A172 (cell line): ENCODE measurements around the gene PLXNA2. TPM values are rescaled to one million over a fixed set of nuclear protein-coding genes. Genes with fewer than 3 reads are reported as not detected.

Experiments
- DNase-seq: peaks from one replicate; pipeline ENCODE4 v3.0.0-alpha.2; 2015; ENCODE audit warnings: low spot score
- total RNA-seq: library from RNA; depleted of rRNA; stranded (reverse); fragments of >200 nt; shearing (Covaris generic); gene quantifications from 2 replicates; pipeline ENCODE4 v1.2.3, GENCODE V29; 2014

The PLXNA2 gene
- total RNA-seq, 1 experiment from 2014 or later, result 15.8 TPM

DNA sequence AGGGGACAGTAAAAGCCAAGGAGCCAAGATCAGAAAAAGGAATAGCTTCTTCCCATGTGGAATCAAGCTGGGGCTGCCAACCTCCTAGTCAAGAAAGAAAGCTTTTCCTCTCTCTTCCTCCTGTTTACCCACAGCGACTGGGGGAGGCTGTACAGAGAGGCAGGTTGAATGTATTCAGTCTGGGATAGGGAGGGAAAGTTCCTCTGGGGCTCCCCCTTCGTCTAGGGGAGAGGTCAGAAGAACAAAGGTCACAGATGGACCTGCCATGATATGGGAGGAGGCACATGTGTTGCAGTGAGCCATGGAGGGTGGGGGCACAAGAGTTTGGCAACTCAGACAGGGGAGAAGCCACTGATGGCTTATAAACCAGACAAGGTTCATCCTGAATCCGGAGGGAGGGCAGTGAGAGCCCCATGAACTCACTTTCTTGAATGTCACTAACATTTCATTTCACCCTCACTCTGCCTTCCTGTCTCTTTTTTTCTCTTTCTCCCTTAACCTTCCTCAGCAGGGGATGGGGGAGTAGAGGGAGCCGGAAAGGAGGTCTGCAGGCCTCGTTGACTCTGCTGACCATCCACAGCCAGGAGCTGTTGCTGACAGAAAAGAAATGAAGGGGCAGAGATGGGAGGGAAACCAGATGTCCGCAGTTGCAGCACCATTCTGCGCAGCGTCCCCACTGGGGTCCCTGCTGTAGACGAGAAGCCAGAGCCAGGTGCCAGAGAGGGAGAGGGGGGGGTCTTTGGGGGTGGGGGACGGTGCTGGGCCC is 61.1 kb downstream of the PLXNA2 start:
- DNase-seq, result no peak

DNA sequence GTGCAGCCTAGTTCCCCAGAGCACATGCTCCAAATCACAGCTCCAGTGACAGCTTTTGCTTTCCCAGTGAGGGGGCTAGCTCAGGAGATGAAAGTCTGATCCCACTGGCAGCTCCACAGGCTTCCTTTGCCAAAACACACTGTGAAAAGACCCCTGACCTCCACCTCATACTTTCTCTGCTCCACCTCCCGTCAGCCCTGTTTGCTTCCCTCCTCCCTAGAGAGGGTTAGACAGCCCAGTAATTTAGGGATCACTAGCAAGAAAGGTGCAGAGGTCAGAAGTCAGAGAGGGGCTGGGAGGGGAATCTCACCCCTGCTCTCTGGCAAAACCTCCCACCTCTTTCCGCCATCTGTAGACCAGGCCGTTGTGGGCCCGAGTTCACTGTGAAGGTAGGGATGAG is 62.8 kb downstream of the PLXNA2 start:
- no peak for DNase-seq

DNA sequence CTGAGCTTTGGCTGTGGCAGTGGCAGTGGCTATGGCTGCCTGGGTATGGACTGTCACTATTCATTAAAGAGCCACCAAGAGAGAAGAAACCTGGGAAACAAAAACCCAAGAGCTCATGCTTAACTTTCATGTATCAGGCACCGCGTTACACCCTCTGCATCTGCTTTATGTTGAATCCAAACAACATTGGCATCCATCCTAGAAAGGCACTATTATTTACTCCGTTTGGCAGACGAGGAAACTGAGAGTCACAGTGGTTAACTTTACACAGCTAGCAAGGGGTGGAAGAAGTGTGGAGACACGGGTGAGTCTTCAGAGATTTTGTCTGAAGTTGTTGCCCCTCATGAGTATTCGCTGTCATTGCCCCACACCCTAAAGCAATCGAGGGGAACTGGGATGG is 63.8 kb downstream of the PLXNA2 start:
- DNase-seq, result no peak

DNA sequence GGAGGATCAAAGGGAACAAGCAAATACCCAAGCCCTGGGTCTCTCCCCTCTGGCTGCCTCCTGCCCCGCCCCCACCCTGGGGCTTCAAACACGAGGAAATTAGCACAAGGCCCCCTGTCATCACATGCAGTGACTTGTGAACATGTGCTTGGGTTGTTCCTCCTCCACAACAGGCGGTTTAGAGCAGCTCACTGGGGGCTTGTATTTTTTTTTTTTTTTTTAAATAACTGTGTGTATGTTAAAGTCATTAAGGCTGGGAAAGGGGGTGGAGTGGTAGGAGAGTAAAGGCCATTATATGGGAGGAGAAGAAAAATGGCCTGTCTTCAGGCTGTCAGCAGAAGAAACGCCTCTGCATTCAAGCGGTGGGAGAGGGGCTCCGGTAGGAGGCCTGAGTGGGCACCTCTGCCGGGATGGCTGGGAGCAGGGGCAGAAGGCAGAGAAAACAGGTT is 64.2 kb downstream of the PLXNA2 start:
- no peak for DNase-seq

DNA sequence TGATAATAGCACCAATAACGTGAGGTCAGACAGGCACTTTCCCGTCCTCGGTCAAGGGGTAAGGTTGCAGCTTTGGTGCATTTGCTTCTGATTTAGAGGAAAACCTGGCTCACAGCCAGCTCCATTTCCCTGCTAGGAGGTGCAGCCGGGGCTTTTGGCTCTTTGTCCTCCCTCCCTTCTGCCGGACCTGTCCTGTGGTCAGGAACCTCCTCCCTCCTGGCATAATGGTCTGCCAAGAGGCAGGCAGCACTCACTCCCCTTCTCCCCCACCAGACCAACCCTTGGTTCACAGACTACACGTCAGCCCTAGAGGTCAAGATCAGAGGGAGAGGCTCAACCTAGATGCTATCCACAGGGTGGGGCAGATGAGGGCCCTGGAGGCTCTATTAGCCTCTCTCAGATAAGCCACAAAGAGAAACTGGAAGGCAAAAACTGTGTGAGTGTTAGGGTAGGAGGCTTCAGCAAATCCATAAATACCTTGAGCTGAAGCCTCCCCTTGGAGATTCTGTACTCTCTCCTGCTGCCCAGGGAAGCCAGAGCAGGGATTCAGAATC is 64.8 kb downstream of the PLXNA2 start:
- DNase-seq, result peak; percentile 63

DNA sequence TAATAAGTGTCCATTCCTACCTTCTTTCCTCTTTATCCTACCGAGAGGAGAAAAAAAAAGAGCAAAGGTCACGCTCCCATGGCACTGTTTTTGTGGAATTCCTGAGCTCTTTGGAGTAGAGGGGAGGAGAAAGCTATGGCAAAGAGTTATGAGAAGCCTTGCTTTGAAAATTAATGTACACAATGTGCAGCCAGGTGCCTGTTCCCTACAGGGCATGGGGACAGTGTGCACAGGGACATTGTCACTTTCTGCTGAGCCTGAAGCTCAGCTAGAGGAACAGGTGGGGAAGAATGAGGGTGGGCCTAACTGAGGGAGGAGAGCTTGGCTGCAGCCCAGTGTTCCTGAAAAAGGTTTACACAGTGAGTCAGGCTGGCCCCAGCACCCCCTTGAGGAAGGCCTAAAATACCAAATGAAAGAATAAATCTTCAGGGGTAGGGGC is 66.1 kb downstream of the PLXNA2 start:
- peak; percentile 66 for DNase-seq

DNA sequence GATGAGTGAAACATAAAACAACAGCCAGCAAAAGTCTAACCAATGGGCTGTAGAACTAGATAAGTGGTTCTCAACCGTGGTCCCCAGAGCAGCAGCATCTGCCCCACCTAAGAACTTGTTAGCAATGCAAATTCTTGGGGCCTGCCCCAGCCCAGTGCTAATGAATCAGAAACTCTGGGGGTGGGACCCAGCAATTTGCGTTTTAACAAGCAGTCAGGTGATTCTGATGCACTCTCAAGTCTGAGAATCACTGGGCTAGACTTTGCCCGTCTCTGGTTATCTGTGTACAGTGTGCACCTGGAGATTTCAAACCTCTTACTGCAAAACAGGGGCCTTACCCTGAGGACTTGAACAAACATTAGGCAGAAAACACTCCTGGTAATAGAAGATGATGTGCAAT is 66.5 kb downstream of the PLXNA2 start:
- DNase-seq, result peak; percentile 35

DNA sequence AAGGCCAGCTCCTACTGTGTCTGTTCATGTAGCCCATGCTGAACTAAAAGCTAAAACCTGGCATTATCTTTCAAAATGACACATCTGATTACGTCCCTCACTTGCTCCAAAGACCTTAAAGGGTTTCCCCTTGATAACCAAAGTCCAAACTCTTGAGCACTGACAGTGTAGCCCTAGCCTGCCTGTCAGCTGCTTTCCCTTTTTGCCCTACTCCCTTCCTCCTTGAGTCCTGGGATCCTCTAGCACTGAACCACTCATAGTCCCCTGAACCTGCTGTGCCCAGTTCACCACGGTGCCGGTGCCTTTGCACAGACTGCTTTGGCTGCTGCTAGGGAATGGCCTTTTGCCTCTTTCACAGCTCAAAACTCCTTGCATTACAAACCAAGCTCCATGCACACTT is 67.5 kb downstream of the PLXNA2 start:
- no peak for DNase-seq

DNA sequence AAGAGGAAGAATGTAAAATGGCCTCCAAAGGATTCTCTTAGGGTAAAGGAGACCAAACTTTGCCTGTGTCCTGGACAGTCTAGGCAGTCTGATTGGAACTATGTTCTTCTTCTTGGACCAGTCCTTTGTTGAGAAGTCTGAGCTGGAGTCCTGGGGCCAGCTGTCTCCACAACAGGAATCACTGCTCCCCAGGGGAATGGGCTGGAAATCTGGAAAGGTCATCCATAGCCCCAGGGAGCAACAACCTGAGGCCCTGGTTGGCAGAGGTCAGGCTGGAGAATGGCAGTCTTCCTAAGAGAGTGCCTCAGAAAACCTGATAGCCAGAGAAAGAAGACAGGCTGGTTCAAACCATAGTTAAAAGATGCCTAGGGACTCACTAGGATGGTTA is 68.7 kb downstream of the PLXNA2 start:
- DNase-seq, result no peak

DNA sequence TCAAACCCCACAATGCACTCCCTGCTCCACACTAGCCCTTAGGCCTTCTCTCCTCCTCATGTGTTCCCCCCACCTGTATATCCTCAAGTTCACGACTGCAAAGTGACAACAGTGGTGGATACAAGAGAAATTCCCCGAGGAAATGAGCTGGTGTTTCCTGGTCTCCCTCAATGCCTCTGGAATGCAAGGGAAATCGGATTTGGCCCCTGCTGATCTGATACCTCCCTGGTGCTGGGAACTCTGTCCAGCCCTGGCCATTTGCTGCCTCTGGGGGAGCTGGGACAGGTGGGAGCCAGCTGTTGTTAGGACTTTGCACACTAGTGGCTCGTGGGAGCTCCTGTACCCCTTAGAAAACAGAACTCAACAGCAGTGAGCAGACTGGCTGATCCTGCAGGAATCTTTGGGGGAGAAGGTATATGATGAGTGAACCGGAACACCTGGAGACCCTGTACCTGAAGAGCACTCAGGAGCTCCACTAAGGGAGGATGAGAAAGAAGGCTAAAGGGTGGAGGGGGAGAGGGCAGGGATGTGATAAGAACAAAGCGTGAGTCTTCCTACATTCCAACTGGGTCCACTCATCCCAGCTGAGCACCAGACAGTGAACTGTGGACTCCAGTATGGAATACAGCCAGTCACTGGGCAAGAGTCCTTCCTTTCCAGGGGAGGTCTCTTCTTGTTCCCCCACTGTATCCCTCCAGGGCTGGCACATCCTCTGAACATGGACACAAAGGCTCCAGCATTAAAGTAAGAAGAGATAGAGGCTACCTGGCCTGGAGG is 69.3 kb downstream of the PLXNA2 start:
- DNase-seq, result peak; percentile 62

DNA sequence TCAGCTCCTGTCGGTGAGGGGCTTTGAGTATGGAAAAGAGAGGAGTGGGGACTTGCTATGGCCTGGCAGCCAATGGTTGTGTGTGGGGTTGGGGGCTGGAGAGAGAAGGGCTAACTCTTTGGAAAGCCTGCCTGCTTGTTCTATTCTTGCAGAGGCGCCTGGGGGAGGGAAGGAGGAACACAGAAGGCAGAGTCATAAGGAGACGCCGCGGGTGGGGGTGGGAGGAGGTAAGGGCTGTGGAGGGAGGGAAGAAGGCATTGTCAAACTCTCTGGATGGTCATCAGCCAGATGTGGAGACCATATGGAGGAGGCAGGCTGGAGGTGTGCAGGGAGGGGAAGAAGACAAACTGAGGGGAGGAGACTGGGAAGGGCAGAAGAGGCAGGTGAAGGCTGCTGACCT is 70.0 kb downstream of the PLXNA2 start:
- no peak for DNase-seq

DNA sequence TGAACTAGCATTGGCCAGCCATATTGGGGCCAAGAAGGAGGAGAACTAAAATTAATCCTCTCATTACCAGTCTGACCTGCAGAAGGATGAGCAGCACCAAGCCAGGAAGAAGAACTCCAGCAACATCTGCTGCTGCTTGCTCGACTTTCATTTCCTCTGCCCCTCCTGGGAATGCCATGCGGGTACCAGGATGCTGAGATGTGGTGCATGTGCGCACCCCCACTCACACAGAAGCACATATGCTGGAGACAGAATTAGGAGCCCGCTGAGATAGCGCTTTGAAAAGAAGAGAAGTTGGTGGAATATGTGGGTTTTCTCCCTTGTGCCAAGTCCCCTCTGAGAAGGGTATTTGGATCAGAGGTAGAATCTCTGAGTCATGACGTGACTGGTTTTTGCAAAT is 70.4 kb downstream of the PLXNA2 start:
- no peak for DNase-seq

DNA sequence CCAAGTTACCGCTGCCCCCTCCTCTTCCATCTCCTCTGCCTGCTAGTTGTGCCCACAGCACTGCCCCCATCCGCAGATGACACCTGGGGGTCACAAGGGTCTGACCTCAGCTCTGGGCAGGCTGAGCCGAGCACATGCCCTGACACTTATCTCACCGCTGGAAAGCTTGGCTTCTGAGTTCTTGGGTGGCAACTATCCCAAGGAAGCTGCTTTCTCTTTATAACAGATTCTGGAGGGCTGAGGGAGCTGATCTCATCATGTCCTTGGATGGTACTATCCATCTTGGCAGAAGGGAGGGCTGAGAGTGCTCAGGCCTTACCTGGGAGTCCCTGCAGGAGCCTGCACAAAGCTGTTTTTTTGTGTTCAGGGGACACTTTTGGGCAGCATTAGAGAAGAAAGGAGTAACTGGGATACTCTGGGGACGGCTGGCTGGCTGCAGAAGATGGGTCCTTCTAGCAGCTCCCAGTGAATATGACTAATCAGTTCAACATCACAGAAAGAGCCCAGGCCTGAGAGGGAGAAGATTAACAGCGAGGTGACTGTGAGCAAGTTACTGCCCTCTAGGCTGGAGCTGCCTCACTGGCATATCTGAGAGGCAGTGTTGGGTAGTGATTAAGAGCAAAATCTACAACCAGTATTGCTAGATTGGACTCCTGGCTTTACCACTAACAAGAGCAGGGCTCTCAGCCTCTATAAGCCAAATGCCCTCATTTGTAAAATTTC is 71.6 kb downstream of the PLXNA2 start:
- DNase-seq, result peak; percentile 27

DNA sequence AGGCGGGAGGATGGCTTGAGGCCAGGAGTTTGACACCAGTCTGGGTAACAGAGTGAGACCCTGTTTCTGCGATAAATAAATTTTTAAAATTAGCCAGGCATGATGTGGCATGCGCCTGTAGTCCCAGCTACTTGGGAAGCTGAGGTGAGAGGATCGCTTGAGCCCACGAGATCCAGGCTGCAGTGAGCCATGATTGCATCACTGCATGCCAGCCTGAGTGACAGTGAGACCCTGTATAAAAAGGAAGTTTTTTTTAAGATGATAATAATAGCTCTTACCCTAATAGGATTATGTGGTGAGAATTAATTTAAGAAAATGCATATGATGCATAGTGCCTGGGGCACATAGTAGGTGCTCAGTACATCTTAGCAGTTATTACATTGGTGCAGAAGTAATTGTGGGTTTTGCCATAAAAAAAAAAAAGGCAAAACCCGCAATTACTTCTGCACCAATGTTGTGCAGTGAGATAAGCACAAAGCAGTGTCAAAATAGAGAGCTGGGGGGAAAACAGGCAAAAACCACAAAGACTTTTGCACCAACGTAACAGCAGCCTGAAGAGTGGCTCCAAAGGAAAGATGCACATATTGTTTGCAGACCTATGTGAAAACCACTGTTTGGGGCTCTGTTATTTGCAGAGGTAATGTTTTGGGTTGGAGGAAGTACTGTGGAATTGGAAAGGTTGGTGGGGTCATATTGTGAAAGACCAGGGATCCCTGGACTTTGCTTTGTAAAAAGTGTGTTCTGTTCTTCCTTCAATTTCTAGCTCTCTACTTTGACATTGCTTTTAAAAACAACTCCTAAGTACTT is 72.4 kb downstream of the PLXNA2 start:
- no peak for DNase-seq

DNA sequence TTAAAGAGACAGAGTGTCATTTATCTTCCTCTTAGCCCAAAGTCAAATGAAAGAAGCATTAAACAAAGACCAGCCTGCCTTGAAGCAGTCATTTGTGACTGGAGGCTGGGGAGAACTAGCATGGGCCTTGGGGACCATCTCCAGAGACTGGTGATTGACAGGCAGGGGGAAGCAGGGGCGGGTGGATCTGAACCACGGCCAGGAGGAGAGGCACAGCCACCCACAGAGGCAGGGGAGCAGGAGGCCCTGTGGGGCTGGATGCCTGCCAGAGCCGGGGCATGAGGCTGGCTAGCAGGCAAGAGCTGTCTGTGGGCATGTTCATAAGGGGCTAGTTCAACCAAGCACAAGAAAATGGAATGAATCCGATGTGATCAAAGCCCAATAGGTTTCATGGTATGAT is 73.9 kb downstream of the PLXNA2 start:
- no peak for DNase-seq

DNA sequence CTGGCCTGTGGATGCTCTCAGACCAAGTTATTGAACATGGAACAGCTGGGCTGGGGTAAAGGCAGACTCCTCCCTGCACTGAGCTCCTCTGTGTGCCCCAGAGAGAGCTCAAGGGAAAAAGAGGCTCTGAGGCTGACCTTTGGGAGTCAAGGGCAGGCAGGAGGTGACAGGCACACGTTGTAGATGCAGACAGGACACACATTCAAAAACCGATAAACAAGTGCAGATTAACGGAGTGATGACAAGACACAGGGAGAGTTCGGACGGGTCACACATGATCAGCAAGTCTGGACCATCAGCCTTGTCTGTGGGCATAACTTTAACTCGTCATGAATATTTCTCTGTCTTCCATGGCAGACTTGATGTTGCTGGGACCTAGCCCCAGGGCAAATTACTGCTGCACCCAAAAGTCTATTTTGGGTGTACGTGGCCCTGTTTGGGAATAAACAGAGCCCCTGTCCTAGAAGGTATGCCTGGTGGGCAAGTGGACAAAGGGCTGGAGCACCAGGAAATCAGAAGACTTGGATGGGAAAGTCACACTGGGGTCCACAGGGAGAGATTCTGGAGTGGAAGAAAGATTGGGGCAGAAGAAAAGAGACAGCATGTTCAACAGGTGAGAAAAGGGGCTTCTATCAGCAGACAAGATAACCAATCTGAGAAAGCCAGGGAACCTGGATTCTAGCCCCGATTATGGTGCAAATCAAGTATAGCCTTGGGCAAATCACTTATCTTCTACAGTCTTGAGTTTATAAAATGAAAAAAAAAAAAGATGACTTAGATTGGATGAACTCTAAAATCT is 74.9 kb downstream of the PLXNA2 start:
- DNase-seq, result no peak

DNA sequence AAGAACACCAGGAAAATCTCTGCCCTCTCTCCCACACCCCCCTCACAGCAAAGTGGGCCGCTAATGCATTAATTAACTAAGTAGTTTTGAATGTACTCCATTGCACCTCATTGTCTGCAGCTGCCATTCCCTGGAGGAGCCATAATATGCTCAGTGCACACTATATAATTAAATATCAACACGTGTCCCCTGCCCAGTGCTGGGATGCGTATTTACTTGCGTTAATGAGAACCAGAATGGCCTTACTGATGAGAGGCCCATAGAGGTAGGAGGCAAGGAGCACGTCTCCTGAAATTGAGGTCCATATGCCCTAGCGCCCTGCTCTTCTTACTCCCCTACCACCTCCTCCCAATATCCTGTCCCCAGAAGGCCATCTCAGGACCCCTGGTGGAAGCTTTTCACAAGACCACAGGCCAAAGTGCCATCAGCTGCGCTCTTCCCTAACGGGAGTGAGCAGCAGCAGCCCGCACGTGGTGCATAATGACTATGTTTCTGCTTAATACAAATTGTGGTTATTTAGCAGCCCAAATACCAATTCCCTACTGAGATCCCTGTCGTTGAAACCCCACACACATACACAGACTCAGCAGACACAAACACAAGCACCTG is 76.8 kb downstream of the PLXNA2 start:
- no peak for DNase-seq

DNA sequence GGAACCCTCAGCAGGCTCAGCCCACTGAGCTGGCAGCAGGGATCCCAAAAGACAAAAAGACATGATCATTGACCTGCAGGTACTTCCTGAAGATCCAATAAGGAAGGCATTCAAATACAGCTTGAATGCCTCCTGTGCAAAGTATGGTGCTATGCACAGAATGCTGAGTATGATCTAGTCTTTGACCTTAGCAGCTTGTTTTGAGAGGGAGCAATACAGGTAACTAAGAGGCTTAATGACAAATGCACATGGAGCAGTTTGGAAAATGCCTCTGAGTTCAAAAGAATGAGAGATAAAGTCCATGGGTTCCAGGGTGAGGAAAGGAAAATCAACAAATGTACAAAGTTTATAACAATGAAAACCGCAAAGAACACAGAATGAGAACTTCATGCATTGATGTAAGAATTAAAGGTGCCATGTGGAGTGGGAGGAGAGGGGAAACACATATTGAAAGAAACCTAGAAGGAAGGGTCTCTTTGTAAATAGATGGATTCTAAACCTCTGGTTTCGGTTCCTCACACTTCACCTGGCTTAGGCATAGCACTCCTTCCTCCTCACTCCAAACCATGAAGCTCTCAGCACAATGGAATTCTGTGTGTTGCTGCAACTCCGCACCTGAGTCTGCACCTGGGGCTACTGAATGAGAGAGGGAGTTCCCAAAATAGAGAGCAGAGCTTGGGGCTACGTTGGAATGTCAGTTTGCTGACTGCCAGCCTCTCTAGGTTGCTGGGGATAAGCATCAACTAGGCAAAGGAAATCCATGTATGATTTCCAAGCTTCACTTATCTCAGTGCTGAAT is 77.6 kb downstream of the PLXNA2 start:
- no peak for DNase-seq

DNA sequence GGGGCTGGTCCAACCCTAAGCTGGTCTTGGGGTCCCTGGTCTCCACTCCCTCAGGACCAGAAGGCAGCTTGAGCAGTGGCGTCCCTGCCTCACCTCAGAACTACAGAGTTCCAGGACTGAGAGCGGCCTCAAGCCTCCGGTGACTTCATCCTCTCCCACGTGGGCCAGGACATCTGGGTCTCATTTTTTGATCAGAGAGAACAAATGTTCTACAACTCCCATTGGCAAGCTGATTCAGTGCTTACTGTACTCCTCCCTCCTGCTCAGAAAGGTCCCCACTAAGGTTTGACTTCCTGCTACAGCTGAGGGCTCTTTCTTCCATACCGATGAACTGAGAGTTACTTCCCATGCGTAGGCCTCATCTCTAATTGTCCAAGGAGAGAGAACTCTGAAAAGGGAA is 78.5 kb downstream of the PLXNA2 start:
- DNase-seq, result no peak
